Neutrophil (primary cell): Measurements from ENCODE around the gene GORAB.

ENCODE experiments used
- H3K27ac ChIP-seq: fragments of 200-600 bp; sonication (generic); 2 replicates; pipeline ENCODE4 v1.5.1; 2016; ENCODE audit warnings: mild to moderate bottlenecking, moderate library complexity
- H3K27me3 ChIP-seq: fragments of 200-600 bp; sonication (generic); 2 replicates; pipeline ENCODE4 v1.6.0; 2016; ENCODE audit warnings: mild to moderate bottlenecking
- H3K36me3 ChIP-seq: fragments of 200-600 bp; sonication (generic); 2 replicates; pipeline ENCODE4 v1.5.1; 2017
- H3K4me1 ChIP-seq, 2 experiments: fragments of 200-600 bp in 1 of 2; sonication (generic) in 1 of 2; 1 replicate in 1 of 2; 2 replicates in 1 of 2; pipeline versions ENCODE4 v1.5.1 to v1.6.1; 2013 to 2016; ENCODE audit warnings: low read depth in 1 of 2, low read length in 1 of 2, mild to moderate bottlenecking in 1 of 2, moderate library complexity in 1 of 2; ENCODE audit not compliant: control insufficient read depth in 1 of 2, insufficient read depth in 1 of 2
- H3K4me3 ChIP-seq, 2 experiments: fragments of 200-600 bp in 1 of 2; sonication (generic) in 1 of 2; 1 replicate in 1 of 2; 2 replicates in 1 of 2; pipeline ENCODE4 v1.5.1; 2013 to 2016; ENCODE audit warnings: low read depth in 1 of 2, low read length in 1 of 2, mild to moderate bottlenecking in 1 of 2, moderate library complexity in 1 of 2
- H3K9me3 ChIP-seq: fragments of 200-600 bp; sonication (generic); 2 replicates; pipeline ENCODE4 v1.5.1; 2016
- TF ChIP-seq, protein P1 (sequence below): fragments of 200-600 bp; sonication (generic); IDR thresholded peaks from 2 replicates; pipeline ENCODE4 v1.5.1; 2016; ENCODE audit warnings: antibody characterized with exemption

GORAB gene

DNA sequence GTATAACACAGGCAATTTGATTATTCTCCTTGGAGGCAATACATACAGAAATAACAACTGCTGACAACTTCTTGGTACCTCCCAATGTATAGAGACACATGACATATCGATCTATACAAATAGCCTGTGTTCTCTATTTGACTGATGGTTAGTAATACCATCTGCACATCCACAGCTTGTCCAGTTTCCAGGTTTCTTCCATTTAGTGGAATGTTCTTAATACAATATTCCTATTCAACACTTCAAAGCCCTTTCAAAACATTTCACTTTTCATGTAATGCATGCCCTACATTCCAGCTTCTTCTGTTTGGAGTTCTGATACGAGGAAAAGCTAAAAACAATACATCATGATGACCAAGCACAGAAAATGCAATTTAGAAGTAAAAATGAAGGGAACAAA lies 37.0 kb upstream of the GORAB start:
- Histone ChIP-seq H3K4me3 (no peak overlapping the region), H3K36me3 (no peaks in the 10 kb centered on the region), H3K27ac (no peak overlapping the region), H3K27me3 (no peaks in the 10 kb centered on the region), H3K4me1 (peaks cover 9 to 15% of the 10 kb centered on the region in 2 experiments), H3K9me3 (no peaks in the 10 kb centered on the region)
- TF ChIP-seq, protein P1, sequence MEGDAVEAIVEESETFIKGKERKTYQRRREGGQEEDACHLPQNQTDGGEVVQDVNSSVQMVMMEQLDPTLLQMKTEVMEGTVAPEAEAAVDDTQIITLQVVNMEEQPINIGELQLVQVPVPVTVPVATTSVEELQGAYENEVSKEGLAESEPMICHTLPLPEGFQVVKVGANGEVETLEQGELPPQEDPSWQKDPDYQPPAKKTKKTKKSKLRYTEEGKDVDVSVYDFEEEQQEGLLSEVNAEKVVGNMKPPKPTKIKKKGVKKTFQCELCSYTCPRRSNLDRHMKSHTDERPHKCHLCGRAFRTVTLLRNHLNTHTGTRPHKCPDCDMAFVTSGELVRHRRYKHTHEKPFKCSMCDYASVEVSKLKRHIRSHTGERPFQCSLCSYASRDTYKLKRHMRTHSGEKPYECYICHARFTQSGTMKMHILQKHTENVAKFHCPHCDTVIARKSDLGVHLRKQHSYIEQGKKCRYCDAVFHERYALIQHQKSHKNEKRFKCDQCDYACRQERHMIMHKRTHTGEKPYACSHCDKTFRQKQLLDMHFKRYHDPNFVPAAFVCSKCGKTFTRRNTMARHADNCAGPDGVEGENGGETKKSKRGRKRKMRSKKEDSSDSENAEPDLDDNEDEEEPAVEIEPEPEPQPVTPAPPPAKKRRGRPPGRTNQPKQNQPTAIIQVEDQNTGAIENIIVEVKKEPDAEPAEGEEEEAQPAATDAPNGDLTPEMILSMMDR, result no peak

DNA sequence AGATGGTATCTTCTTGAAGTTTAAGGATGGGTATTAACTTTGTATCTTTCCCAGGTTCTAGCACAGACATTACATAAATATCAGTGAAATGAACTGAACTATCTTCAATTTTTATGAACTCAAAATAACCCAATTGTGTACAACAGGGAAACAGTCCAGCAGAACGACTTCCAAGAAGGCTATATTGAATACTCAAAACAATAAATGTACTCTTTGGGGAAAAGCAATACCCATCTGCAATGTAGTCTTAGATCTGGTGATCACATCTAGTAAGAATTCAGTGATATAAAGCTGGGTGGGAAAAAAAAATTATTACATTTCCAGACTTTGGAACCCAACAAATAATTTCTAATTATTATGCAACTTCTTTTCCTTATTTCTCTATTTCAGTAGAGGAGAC lies 33.1 kb upstream of the GORAB start:
- no peaks in the 10 kb centered on the region for H3K9me3 ChIP-seq
- no peak overlapping the region for H3K4me3 ChIP-seq
- TF ChIP-seq, protein P1, result no peak
- H3K27ac ChIP-seq, result no peak overlapping the region
- H3K4me1 ChIP-seq, result peaks cover 9 to 12% of the 10 kb centered on the region in 2 experiments
- no peaks in the 10 kb centered on the region for H3K36me3 ChIP-seq
- H3K27me3 ChIP-seq, result no peaks in the 10 kb centered on the region

DNA sequence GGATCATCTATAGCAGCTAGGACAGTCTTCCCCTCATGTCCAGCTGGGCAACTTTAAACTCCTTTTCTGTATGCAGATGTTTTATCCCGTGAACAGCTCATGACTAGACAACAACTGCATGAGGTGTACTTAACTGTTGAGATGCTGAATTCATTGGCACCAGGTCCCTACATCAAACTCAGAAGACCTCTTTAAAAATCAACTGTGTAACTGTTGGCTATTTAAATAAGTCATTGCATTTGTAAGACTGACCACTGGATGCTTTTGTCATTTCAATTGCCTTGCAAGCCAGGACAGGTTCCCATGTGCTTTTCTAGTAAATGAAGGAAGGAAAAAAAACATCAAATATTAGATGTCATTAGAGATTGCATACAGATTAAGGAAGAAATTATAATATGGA lies 28.3 kb upstream of the GORAB start:
- no peak overlapping the region for H3K27ac ChIP-seq
- H3K27me3 ChIP-seq, result no peaks in the 10 kb centered on the region
- no peaks in the 10 kb centered on the region for H3K4me1 ChIP-seq
- H3K4me3 ChIP-seq, result no peak overlapping the region
- H3K36me3 ChIP-seq, result no peaks in the 10 kb centered on the region
- no peaks in the 10 kb centered on the region for H3K9me3 ChIP-seq
- TF ChIP-seq, protein P1, result no peak

DNA sequence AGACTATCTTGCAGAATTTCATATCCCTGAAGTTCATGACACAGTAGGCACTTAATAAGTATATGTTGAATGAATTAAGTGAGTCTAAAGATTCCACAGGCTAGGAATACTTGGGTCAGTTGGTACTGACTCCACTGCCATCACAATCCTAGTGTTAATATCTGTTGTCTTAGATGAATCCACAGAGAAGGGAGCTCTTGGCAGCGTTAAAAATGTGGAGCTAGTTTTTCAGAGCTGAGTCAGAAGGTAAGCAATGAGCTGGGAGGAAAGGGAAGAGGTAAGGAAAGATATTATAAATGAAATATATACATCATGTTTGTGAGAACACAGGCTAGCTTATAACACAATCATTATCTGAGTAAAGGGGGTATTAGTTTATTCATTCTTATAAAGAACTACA lies 21.8 kb upstream of the GORAB start:
- Histone ChIP-seq H3K36me3 (no peaks in the 10 kb centered on the region), H3K4me3 (no peak overlapping the region), H3K27me3 (no peaks in the 10 kb centered on the region), H3K9me3 (no peaks in the 10 kb centered on the region), H3K4me1 (no peaks in the 10 kb centered on the region), H3K27ac (no peak overlapping the region)
- TF ChIP-seq, protein P1, result no peak

DNA sequence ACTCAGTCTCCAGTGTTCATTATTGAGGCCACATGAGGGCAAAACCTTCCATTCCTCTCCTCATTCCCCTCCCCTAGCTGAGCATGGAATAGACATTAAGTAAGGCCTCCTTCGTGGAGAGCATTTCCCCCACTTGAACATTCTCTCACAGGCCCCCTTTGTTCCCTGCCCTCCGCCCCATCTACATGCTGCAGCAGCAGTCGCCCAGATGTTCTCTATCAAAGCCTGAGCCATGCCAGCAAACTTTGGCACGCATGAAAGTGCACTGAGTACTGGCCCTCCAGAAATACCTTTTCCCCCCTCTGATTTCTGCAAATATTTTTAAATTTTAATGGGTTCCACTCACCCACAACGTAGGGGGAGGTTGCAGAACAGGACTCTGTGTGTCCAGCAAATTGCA lies 20.9 kb upstream of the GORAB start:
- Histone ChIP-seq H3K9me3 (no peaks in the 10 kb centered on the region), H3K27me3 (no peaks in the 10 kb centered on the region), H3K36me3 (no peaks in the 10 kb centered on the region), H3K4me3 (no peak overlapping the region), H3K4me1 (no peaks in the 10 kb centered on the region), H3K27ac (no peak overlapping the region)
- TF ChIP-seq, protein P1, result no peak

DNA sequence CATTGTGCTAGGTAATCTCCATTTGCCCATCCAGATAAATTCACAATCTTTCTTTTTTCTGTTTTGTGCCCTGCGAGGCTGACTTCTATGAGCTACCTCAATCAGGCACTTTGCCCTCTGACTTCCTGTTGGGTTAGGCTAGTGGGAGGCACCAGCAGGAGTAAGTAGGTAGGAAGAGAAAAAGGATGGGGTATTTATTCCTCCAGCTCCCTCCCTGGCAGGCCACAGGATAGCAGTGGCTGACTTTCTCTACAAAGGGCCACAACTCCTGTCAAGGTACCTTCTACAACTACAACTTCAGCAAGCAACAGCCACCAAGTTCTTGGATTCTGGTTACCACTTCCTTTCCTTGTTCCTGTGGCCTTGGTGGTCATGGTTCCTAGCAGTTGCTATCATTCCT lies 18.8 kb upstream of the GORAB start:
- Histone ChIP-seq H3K9me3 (no peaks in the 10 kb centered on the region), H3K36me3 (no peaks in the 10 kb centered on the region), H3K4me1 (no peaks in the 10 kb centered on the region), H3K27me3 (no peaks in the 10 kb centered on the region), H3K27ac (no peak overlapping the region), H3K4me3 (no peak overlapping the region)
- TF ChIP-seq, protein P1, result no peak
